Right hindlimb (tissue), 1 donor: Measurements from ENCODE around the gene JADE1.
A peak's percentile ranks its signal among the peaks of the same experiment; 100 is the strongest.

Experiments used
- DNase-seq: peaks from one replicate; pipeline ENCODE4 v3.0.0-alpha.2; 2018

JADE1 gene

DNA sequence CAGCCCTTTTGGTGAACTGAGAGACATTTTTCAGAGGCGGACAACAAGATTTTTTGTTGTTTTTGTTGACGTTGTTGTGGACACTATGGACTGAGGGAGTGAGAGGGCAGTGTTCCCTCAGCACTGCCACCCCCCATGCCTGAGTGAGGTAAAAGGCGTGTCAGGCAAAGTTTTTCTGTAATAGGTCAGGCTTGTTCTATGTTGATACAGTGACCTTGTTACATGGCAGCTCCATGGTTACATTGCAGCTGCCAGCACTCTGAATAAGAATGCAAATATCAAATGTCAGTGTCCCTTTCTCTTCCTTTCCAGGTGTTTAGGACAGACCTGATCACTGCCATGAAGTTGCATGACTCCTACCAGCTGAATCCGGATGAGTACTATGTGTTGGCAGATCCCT, 36.6 kb downstream of the JADE1 start:
- no peak for DNase-seq

DNA sequence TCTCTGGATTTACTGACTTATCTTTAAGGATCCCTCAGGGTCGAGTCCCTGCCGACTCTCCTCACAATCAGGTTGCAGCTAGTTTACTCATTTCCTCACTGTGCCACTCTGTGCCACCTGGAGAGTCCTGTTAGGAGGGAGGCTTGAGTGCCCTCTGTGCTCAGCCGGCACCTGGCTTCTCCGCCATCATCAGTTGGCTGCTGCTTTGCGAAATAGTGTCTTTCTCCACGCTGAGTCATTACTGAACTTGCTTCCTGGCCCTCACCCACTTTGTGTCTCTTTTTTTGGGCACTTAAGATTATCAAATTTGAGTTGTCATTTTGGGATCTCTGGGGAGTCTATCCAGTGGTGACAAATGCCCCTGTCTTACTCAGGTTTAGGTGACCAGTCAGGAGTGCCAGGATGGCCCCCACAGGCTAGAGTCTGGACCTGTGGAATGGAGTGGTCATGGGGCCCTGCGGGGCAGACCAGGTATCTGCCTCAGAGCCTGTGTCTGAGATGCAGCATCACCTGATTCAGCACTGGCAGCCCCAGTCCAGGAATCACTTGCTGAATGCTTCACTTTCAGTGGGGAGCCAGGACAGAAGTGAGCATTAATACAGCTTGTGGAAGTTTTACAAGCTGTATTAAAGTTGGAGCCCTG, 37.7 kb downstream of the JADE1 start:
- no peak for DNase-seq

DNA sequence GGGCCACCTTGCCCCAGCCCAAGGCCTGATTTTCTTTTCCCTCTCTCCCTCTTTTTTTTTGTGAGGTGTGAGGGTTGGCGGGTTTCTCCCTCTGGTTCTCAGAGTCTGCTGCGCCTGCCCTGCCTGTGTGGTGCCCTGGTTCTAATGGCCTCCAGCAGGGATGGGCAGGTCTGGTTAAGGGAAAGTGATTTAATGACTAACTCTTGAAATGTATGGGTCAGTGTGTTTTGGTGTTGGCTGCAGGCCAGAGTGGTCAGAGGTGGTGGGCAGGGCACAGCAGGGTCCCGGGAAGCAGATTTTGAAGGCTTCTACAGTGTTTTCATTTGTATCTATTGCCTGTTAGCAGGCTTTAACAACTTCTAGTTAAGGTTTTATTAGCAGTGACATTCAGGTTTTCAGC, 39.0 kb downstream of the JADE1 start:
- no peak for DNase-seq

DNA sequence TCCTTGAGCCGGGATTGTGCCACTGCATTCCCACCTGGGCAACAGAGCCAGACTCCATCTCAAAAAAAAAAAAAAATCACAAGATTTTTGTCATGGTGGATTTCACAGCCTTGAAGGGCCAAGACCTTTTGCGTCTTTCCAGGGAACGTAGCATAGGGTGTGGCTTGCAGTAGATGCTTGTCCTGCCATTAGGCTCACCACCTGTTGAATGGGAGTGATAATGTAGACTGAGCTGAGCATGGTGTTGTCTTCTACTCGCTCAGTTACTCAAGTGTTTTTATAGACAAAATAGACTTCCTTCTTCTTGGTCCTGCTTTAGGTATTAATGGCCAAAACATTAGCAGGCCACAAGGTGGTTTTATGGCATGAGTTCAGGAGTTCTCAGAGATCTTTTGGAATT, 40.8 kb downstream of the JADE1 start:
- DNase-seq = no peak

DNA sequence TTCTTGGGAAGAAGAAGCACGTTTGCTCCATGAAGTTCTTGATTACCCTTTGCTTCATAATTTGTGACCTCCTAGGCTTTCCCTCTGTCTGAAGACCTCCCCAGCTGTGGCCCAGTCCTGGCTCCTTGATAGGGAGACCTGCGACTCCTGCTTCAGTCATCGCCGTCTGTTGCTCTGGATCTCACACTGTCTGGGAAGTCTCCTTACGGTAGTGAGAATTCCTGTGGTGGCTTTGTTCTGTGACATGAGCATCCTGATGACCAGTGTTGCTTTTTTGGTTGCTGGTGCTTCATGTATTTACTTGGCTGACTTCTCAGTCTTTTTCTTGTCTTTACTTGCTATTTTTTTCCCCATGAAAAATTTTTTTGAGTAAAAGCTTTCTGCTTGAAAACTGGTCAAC, 44.2 kb downstream of the JADE1 start:
- DNase-seq = no peak

DNA sequence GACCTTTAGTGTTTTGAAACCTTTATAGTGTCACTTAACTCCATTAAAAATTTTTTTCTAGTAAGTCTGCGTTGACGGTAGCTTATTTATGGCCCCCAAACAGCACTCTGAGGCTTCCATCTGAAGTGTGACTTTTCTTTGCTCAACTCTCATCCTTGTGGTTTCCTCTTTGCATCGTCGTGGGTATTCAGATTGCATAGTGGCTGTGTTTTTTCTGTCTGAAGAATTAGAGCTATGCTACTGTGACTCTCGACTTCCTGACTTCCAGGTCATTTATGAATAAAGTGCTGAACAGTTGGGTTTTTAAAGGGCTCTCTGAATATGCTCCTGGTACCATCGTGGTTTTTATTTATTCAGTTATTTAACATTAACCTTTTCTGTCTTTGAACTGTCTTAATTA, 44.9 kb downstream of the JADE1 start:
- no peak for DNase-seq

DNA sequence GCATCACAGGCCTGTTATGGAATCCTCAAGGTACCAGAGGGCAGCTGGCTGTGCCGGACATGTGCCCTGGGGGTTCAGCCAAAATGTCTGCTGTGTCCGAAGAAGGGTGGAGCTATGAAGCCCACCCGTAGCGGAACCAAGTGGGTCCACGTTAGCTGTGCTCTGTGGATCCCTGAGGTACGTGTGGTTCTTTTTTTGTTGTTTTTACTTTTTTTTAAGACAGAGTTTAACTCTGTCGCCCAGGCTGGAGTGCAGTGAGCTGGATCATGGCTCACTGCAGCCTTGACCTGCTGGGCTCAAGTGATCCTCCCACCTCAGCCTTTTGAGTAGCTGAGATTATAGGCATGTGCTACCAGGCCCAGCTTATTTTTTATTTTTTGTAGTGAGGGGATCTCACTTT, 46.1 kb downstream of the JADE1 start:
- DNase-seq = no peak

DNA sequence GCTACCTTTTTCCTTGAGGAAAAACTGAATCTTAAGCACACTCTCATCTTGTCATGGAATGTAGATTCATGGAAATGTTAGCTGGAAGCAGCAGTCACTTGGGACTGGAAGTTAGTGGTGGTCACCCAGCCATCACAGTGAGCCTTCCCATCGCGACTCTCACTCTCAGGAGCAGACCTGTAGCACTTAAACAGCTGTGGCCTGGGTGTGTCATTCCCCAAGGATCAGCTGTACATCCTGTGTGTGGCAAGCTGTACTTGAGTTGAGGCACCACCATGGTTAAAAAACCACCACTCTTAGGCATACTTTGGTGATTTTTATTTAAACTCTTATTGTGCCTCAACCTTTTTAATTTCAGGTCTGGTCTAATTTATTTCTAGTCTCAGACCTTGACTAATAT, 46.7 kb downstream of the JADE1 start:
- DNase-seq = no peak

DNA sequence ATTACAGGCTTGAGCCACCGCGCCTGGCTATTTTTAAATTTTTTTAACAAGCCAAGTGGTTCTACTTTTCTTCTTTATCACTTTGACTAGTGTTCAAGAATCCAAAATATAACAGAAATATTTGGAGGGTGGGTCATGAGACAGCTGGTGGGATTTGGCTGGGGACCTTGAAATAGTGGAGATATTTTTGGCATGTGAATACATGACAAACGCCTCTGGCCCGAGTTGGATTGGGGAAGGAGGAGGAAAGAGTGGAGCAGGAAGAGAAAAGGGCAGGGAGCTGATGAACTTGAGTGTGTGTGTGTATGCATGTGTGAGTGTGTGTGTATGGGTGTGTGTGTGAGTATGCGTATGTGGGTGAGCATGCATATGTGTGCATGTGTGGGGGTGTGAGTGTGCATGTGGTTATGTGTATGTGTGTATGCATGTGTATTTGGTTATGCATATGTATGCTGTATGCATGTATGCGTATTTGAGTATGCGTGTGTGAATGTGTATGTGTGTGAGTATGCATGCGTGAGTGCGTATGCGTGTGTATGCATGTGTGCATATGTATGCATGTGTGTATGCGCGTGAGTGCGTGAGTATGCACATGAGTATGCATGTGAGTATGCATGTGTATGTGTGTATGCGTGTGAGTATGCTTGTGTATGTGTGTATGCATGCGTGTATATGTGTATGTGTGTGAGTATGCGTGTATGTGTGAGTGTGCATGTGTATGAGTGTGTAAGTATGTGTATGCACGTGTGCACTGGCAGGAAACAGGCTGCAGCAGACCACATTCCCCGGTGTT, 49.6 kb downstream of the JADE1 start:
- DNase-seq = peak; percentile 70

DNA sequence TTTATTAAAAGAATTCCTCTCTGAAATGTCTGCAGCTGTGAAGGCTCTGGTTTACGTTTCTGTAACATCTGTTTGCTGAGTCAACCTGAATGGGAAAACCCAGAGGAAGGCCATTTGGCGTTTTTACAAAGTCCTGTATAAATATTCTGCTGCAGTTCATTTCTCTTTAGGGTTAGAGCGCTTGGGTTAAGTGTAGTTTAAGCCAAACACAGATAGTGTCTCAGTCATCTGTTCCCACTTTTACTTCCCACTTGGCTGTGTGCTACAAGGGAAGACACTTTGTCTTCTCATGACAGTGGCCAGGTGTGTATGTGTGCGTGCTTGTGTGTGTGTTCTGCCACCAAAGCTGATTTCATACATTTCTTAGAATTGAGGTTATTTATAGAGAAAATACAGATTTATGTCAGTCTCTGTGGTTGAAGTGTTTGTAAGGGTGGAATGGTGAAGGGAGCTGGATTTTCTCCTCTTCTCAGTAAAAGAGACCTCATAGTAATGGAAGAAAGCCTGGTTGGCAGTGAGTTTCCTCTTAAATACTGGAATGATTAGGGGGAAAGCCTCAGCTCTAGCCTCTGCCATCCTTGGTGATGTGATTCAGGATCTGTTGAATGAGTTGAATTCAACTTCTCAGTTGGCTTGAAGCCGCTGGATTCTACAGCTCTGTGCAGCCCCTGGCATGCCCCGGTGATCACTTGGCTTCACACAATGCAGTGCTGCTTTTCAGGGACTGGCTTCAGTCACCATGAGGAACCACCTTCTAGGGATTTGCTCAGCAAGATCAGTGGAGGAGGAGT, 50.6 kb downstream of the JADE1 start:
- DNase-seq = peak; percentile 55

DNA sequence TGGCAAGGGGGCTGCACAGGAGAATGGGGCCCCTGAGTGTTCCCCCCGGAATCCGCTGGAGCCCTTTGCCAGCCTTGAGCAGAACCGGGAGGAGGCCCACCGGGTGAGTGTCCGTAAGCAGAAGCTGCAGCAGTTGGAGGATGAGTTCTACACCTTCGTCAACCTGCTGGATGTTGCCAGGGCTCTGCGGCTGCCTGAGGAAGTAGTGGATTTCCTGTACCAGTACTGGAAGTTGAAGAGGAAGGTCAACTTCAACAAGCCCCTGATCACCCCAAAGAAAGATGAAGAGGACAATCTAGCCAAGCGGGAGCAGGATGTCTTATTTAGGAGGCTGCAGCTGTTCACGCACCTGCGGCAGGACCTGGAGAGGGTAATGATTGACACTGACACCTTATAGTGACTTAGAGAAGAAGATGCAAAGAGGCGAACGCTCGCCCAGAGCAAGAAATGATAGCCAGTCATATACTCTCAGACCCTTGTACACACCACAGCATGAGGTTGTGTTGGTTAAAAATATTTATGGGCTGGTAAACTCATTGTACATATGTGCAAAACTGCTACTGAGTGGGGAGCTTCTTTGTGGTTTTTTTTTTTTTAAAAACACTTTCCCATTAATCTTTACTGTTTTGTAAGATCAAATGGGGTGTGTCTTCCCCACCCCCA, 52.5 kb downstream of the JADE1 start:
- no peak for DNase-seq

DNA sequence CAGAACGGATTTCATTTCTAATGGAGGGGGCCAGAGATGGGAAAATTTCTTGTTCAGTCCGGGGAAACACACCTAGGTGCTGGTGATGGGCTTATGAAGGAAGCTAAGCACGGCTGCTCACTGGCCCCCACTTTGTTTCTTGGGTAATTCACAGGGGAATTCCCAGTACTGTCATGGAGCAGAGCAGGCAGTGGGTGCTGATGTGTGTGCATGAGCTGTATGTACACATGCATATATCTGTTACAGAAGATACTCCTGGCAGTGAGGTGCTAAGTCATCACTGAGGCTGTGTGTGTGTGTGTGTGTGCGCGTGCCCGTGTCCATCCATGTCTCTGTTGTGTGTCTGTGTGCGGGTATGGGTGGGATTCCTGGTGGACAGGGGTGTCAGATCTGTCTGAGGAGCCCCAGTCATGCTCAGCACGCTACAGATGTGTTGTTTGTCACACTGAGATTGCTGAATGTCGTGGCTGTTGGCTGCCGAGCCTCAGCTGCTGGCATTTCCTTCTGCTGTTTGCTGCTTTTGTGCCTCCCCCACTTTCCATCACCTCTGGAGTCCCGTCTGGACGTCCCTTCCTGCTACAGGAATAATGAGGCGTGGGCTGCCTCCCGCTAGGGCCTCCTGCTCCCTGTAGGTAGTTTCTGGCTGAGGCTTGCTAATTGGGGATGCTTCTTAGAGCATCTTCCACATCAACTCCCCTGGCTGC, 53.3 kb downstream of the JADE1 start:
- DNase-seq = no peak

DNA sequence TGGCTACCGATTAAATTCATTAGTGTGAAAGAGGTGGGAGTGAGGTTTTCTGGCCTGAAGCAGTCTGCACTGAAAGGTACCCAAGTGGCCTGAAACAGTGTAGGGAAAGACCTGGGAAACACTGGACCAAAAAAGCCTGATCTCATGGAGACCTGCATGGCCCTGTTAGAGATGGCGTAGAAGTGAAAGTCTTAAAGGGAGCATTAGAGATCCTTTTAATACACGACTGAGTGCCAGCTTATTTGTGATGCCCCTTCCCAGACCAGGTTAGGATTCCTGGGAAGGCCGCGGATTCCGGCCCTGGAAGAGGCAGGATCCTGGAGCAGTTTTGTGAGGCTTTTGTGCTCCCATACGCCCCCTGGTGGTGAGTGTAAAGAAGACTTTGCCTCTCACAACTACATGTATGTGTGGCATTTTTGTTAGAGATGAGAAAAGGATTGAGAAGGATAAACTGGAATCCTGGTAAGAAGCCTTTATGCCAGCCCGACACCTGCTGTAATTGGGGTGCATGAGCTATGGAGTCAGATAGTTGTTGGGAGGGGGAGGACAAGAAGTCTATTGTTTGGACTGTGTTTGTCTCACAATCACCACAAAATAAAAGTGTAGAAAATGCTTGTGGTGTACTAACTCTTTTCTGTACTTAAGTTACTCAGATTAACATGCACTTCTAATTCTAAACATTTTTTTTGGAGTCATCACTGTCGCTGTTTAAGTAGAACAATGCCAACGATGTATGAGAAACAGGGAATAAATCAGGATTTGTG, 54.0 kb downstream of the JADE1 start:
- DNase-seq = peak; percentile 85

DNA sequence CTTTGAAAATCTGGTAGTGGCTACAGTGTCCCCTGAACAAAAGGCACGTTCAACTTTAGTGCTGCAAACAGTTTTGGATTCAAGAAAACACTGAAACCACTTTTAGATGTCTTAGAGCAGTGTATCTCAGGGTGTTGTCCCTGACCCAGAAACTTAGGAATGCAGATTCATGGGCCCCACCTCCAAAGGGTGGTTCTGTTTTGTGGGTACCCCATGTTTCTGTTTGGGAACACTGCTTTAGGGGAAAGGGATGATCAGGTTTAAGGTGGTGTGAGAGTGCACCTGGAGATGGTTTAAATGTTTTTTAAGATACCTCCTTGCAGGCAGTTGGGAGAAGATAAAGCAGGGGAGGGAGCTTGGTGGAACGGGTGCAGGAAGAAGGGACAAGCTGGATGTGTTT, 55.6 kb downstream of the JADE1 start:
- DNase-seq = no peak

DNA sequence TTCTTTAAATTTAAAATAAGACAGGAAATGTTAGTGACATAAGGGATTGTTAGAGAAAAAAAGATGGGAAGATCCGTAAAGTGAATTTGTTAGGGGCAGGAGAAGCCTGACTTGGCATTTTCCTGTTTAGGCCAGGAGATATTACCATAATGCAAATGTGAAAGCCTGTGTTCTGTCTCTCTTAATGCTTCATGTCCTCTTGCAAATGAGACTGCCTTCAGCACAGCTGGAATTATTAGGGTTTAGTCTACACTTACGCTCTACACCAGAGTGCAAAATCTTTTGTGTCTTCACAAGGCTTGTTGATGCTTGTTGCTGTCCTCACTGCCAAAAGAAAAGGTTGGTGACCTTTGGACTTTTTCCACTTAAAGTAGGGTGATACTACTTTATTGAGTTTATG, 56.8 kb downstream of the JADE1 start:
- no peak for DNase-seq

DNA sequence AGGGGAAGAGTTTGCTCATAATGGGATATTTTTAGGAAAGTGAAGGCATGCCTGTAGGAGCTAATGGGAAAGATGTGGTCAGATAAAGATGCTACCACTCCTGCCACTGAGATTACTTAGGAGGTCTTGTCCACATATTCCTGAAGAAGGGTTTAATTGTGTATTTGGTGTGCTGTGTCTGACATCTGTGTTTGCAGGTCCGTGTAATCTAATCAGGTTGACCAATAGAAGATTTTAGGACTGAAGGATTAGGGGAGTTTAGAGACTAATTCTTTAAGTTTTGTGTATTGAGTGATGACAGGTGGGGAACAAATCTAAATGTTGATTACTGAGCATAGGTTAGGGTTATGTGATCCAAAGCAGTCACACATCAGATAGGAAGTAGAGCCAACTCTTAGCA, 57.2 kb downstream of the JADE1 start:
- DNase-seq = no peak

DNA sequence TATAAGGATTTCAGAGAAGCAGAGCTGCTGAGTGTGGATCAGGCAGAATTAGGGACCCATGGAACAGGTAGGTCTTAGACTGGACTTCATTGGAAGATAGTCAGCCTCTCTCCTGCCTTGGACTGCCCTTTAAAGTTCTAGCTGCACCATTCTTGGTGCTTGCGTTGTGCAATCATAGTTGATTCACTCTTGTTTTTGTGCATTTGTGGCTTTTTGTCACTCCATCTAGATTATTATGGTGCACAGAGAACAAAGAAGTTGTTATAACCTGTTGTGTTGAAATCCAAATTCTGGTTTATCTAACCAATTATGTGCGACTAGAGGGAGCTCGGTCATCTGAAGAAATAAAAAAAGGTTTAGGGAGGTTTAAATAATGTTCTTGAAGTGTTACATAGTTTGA, 59.3 kb downstream of the JADE1 start:
- no peak for DNase-seq

DNA sequence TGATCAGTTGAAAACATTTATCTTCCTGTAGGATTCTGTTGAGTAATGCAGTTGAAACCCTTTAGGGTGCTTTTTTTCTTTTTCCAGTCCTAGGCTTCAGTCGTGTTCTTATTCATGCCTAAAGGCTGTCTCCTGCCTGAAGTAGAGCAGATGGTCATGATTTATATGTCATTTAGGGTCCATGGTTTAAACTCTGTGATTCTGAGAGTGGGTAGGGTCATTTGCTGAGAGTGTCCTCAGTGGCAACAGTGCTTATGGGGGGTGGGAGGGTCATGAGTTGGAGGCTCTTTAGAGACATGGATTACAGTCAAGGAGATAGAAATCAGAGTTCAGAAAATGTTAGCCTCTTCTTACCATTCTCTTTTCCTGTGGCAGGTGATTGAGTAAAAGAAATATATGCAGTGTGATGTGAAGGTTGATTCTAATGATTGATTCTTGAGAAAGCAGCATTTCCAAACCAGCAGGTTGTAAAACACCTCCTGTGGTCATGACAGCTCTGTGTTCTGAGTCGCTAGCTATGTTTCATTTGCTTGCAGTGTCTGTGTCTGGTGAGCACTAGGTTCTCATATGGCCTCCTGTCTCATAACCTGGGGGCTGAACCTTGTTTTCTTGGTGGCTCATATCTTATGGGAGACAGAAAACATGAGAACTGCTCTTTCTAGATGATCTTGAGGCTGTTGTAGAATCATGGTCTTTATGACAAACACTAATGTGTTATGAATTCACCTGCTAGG, 60.4 kb downstream of the JADE1 start:
- no peak for DNase-seq

DNA sequence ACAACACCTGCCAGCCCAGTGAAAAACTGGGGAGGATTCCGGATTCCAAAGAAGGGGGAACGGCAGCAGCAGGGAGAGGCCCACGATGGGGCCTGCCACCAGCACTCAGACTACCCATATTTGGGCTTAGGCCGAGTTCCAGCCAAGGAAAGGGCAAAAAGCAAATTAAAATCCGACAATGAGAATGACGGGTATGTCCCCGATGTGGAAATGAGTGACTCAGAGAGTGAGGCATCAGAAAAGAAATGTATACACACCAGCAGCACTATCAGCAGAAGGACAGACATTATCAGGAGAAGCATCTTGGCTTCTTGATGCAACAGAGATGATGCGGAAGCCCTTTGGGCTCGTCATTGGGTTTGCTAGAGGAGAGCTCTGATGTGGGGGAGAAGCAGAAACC, 62.4 kb downstream of the JADE1 start:
- no peak for DNase-seq

DNA sequence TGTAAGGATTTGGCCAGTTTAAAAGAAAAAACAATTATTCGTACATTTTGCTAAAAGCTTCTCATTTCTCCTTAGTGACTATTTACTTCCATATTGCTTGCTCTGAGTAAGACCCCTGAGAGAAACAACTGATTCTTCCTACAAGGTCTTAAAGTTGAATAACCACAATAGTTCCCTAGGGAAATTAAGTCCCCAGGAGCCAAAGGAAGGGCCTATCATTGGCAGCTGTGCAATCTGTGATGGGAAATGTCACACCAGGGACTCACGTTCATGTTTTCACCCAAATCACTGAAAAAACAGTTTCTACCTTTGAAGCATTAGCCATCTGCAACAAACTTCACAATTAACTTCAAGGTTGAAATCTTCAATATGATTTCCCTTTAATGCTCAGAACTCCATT, 66.7 kb downstream of the JADE1 start:
- no peak for DNase-seq

DNA sequence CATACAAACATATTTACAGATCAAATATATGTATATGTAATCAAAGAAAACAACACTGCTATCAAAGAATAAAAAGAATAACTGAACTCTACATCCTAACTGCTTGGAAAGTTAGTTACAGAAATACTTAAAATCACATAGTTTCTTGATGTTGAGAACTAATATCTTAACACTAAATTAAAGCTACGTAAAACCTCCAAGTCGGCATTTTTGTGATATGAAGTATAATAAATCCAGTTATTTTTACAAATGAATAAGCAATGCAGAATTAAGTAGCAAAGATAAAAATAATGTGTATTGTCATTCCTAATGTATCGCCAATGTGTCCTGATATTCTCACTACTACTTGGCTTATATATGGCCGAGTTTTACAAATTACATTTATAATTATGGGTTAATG, 68.4 kb downstream of the JADE1 start:
- DNase-seq = no peak
